ENCODE data around the gene DGKB. TPM values are rescaled to one million over a fixed set of nuclear protein-coding genes. Genes with fewer than 3 reads are reported as not detected.

DGKB gene
- polyA plus RNA-seq, 2 of the 4 experiments (the other 2 are of a cell fraction) = 0.01 TPM; not detected in 1

DNA sequence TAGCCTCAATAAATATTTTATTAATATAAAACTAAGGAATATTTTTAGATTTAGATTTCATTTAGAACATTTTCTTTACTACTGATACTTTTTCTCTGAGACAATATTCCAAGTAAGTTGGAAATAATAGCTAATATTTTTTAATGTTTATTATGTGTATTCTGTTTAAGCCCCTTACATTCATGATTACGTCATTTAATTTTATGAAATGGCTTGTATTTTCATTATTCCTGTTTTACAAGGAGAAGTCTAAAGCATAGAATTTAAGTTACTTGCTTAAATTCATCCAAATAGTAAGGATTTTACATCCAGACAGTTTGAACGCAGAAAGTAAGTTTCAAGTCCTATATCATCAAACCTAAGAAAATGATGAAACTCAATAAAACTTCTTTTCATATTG is 6.1 kb downstream of the DGKB start:
- FAIRE-seq (no peak), ATAC-seq (no peak), DNase-seq (ENCODE audit: low read depth in 1 of 2, low spot score in 1 of 2) (no peak)
- H3K4me3 ChIP-seq = no peak overlapping the region
- WGBS (ENCODE audit: missing lambda C conversion rate) = 35% methylated on average over 2 of the region's 2 CpGs
- H3K4me1 ChIP-seq = no peaks in the 10 kb centered on the region
- POLR2A ChIA-PET = no interaction called here
- TF ChIP-seq HOXB5 (CRISPR knock-in tag; IDR thresholded peaks at IDR 0.05) (no peak), POLR2A (IDR thresholded peaks at IDR 0.05; ENCODE audit: low read length) (no peak), CHD4 (IDR thresholded peaks at IDR 0.05; ENCODE audit: borderline replicate concordance) (no peak), EP300 (IDR thresholded peaks at IDR 0.05) (no peak), ZSCAN20 (CRISPR knock-in tag; IDR thresholded peaks at IDR 0.05) (no peak), MAZ (IDR thresholded peaks at IDR 0.05; ENCODE audit: borderline replicate concordance, low read depth, low read length) (no peak), RFX5 (IDR thresholded peaks at IDR 0.05) (no peak), RAD21 (conservative IDR thresholded peaks at IDR 0.05 in 1 of 2, IDR thresholded peaks at IDR 0.05 in 1 of 2) (no peak), CBX8 (IDR thresholded peaks at IDR 0.05) (no peak), MAFK (IDR thresholded peaks at IDR 0.05; ENCODE audit: partially characterized antibody) (no peak), BHLHE40 (IDR thresholded peaks at IDR 0.05; ENCODE audit: low read depth, low read length) (no peak), KDM5A (IDR thresholded peaks at IDR 0.05) (no peak), CBX2 (IDR thresholded peaks at IDR 0.05; ENCODE audit: borderline replicate concordance, low read depth) (no peak)
- TF ChIP-seq, protein P1, sequence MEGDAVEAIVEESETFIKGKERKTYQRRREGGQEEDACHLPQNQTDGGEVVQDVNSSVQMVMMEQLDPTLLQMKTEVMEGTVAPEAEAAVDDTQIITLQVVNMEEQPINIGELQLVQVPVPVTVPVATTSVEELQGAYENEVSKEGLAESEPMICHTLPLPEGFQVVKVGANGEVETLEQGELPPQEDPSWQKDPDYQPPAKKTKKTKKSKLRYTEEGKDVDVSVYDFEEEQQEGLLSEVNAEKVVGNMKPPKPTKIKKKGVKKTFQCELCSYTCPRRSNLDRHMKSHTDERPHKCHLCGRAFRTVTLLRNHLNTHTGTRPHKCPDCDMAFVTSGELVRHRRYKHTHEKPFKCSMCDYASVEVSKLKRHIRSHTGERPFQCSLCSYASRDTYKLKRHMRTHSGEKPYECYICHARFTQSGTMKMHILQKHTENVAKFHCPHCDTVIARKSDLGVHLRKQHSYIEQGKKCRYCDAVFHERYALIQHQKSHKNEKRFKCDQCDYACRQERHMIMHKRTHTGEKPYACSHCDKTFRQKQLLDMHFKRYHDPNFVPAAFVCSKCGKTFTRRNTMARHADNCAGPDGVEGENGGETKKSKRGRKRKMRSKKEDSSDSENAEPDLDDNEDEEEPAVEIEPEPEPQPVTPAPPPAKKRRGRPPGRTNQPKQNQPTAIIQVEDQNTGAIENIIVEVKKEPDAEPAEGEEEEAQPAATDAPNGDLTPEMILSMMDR (IDR thresholded peaks at IDR 0.05) = no peak
- TF ChIP-seq, protein P2, sequence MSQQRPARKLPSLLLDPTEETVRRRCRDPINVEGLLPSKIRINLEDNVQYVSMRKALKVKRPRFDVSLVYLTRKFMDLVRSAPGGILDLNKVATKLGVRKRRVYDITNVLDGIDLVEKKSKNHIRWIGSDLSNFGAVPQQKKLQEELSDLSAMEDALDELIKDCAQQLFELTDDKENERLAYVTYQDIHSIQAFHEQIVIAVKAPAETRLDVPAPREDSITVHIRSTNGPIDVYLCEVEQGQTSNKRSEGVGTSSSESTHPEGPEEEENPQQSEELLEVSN (IDR thresholded peaks at IDR 0.05; ENCODE audit: borderline replicate concordance, low read depth) = no peak
- TF ChIP-seq, protein P3, sequence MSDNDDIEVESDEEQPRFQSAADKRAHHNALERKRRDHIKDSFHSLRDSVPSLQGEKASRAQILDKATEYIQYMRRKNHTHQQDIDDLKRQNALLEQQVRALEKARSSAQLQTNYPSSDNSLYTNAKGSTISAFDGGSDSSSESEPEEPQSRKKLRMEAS (IDR thresholded peaks at IDR 0.05) = no peak
- no peak overlapping the region for H3K27ac ChIP-seq
- no peaks in the 10 kb centered on the region for H3K9me3 ChIP-seq
- H3K4me2 ChIP-seq = no peak overlapping the region
- CTCF ChIA-PET = no interaction called here

DNA sequence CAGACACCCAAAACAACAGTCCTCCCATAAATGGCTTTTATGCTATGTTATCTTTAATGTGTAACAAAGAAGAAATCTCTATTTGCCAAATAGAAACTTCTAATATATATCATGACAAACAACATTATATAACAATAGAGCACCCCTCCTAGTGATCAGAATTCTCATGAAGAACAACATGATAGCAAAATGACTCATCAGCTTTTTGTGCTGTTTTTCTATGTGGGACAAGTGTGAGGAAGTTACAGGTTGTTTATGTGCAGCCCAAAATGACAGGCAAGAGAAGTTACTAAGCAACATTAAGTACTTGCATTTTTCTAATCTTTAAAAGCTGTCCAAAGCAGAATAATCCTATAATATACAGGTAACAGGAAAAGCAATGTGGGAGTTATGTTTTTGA is 7.7 kb downstream of the DGKB start:
- Histone ChIP-seq H3K27ac (no peak overlapping the region), H3K4me2 (no peak overlapping the region), H3K4me3 (no peak overlapping the region), H3K4me1 (no peaks in the 10 kb centered on the region), H3K9me3 (no peaks in the 10 kb centered on the region)
- no peak for TF ChIP-seq ZFP36 (IDR thresholded peaks at IDR 0.05; ENCODE audit: borderline replicate concordance, partially characterized antibody)
- no peak for TF ChIP-seq ESRRA (IDR thresholded peaks at IDR 0.05; ENCODE audit: borderline replicate concordance, low read length)
- no peak for TF ChIP-seq CEBPB (IDR thresholded peaks at IDR 0.05)
- no peak for TF ChIP-seq JUNB (IDR thresholded peaks at IDR 0.05)
- no peak for TF ChIP-seq RNF2 (IDR thresholded peaks at IDR 0.05; ENCODE audit: borderline replicate concordance, low read depth)
- no peak for TF ChIP-seq KDM1A (IDR thresholded peaks at IDR 0.05; ENCODE audit: low read depth)
- no peak for TF ChIP-seq CBX2 (IDR thresholded peaks at IDR 0.05; ENCODE audit: borderline replicate concordance, low read depth)
- TF ChIP-seq MAZ (IDR thresholded peaks at IDR 0.05; ENCODE audit: borderline replicate concordance, low read depth, low read length) = no peak
- no peak for TF ChIP-seq ZNF302 (CRISPR knock-in tag; IDR thresholded peaks at IDR 0.05)
- TF ChIP-seq HOXB13 (CRISPR knock-in tag; IDR thresholded peaks at IDR 0.05; ENCODE audit: low read depth) = no peak
- TF ChIP-seq, protein P4, sequence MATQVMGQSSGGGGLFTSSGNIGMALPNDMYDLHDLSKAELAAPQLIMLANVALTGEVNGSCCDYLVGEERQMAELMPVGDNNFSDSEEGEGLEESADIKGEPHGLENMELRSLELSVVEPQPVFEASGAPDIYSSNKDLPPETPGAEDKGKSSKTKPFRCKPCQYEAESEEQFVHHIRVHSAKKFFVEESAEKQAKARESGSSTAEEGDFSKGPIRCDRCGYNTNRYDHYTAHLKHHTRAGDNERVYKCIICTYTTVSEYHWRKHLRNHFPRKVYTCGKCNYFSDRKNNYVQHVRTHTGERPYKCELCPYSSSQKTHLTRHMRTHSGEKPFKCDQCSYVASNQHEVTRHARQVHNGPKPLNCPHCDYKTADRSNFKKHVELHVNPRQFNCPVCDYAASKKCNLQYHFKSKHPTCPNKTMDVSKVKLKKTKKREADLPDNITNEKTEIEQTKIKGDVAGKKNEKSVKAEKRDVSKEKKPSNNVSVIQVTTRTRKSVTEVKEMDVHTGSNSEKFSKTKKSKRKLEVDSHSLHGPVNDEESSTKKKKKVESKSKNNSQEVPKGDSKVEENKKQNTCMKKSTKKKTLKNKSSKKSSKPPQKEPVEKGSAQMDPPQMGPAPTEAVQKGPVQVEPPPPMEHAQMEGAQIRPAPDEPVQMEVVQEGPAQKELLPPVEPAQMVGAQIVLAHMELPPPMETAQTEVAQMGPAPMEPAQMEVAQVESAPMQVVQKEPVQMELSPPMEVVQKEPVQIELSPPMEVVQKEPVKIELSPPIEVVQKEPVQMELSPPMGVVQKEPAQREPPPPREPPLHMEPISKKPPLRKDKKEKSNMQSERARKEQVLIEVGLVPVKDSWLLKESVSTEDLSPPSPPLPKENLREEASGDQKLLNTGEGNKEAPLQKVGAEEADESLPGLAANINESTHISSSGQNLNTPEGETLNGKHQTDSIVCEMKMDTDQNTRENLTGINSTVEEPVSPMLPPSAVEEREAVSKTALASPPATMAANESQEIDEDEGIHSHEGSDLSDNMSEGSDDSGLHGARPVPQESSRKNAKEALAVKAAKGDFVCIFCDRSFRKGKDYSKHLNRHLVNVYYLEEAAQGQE (IDR thresholded peaks at IDR 0.05) = no peak
- TF ChIP-seq, protein P1 (IDR thresholded peaks at IDR 0.05) = no peak
- no peak for FAIRE-seq
- ChIA-PET CTCF (no interaction called here), POLR2A (no interaction called here)
- no peak for DNase-seq (ENCODE audit: low read depth in 1 of 2, low spot score in 1 of 2)
- ATAC-seq = no peak

All from A549 (cell line).